T-helper 17 cell (primary cell): ENCODE results near the gene PSMD14. TPM values are rescaled to one million over a fixed set of nuclear protein-coding genes. Genes with fewer than 3 reads are reported as not detected.

Source experiments
- ATAC-seq: fragments of 150-1000 bp; cut with Tn5 transposase; 2 replicates; pipeline ENCODE4 v1.10.0; 2021; ENCODE audit warnings: mild to moderate bottlenecking, moderate library complexity
- DNase-seq, 3 donors: peaks; one replicate each; pipeline versions ENCODE4 v3.0.0 to v3.0.0-alpha.2; 2020 to 2021
- H3K9me3 ChIP-seq: one replicate; pipeline ENCODE4 v1.7.0; 2013; ENCODE audit warnings: low read length, mild to moderate bottlenecking; ENCODE audit not compliant: control insufficient read depth, poor library complexity, severe bottlenecking
- H3K27ac Mint-ChIP-seq: one replicate; pipeline ENCODE4 v1.8.0; 2022; ENCODE audit warnings: mild to moderate bottlenecking, moderate library complexity, mixed read lengths
- H3K27me3 Mint-ChIP-seq: one replicate; pipeline ENCODE4 v1.8.0; 2022; ENCODE audit warnings: mixed read lengths
- H3K36me3 Mint-ChIP-seq: one replicate; pipeline ENCODE4 v1.8.0; 2022; ENCODE audit warnings: low read depth, mixed read lengths
- H3K4me1 Mint-ChIP-seq: one replicate; pipeline ENCODE4 v1.8.0; 2022; ENCODE audit warnings: mild to moderate bottlenecking, mixed read lengths
- H3K4me3 Mint-ChIP-seq: one replicate; pipeline ENCODE4 v1.8.0; 2022; ENCODE audit warnings: mild to moderate bottlenecking, moderate library complexity, mixed read lengths
- total RNA-seq, 4 donors: library from RNA in 2 of 4; stranded (reverse) in 2 of 4; gene quantifications; one replicate each; pipeline ENCODE4 v1.2.3 and lab custom pipeline; 2022 to 2026

PSMD14 gene
- total RNA-seq, 2 donors from 2014 or later, result 28.7 to 38.6 TPM

DNA sequence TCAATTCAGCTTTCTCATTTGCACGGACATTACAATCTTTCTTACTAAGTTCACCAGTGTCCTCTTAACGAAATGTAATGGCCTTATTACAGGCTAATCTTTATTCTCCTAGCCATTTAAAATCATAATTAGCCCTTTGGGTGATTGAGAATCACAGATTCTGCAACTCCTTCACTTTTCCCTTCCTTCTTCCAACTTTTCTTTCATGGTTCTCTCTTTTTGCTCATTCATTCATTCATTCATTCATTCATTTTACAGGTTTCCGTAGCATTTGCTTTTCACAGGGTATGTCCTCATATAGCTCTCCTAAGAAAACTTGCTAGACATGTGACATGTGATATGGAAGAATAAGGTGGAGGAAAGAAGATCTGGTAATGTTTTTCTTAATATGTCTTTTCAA is 123.9 kb downstream of the PSMD14 start:
- H3K9me3 ChIP-seq, result no peaks in the 10 kb centered on the region
- H3K4me1 Mint-ChIP-seq, result peaks cover 7% of the 10 kb centered on the region
- DNase-seq (no peak), ATAC-seq (no peak)
- H3K27ac Mint-ChIP-seq, result no peak overlapping the region
- no peak overlapping the region for H3K4me3 Mint-ChIP-seq
- no peaks in the 10 kb centered on the region for H3K36me3 Mint-ChIP-seq
- peaks cover 66% of the 10 kb centered on the region for H3K27me3 Mint-ChIP-seq

GRCh38 chr2:161434118-161434517 is 125.9 kb downstream of the PSMD14 start:
- no peaks in the 10 kb centered on the region for H3K9me3 ChIP-seq
- ATAC-seq, result no peak
- H3K27me3 Mint-ChIP-seq, result peaks cover 66% of the 10 kb centered on the region
- no peaks in the 10 kb centered on the region for H3K4me1 Mint-ChIP-seq
- no peak overlapping the region for H3K27ac Mint-ChIP-seq
- DNase-seq, result no peak
- H3K4me3 Mint-ChIP-seq, result no peak overlapping the region
- H3K36me3 Mint-ChIP-seq, result no peaks in the 10 kb centered on the region

GRCh38 chr2:161436411-161436810 is 128.2 kb downstream of the PSMD14 start:
- DNase-seq (no peak), ATAC-seq (no peak)
- peaks cover 2% of the 10 kb centered on the region for H3K9me3 ChIP-seq
- Mint-ChIP-seq H3K27me3 (peaks cover 51% of the 10 kb centered on the region), H3K27ac (no peak overlapping the region), H3K36me3 (no peaks in the 10 kb centered on the region), H3K4me3 (no peak overlapping the region), H3K4me1 (no peaks in the 10 kb centered on the region)

- ATAC-seq (no peak), DNase-seq (no peak)
- H3K27ac Mint-ChIP-seq, result no peak overlapping the region
- no peaks in the 10 kb centered on the region for H3K4me1 Mint-ChIP-seq
- H3K27me3 Mint-ChIP-seq, result peaks cover 48% of the 10 kb centered on the region
- H3K36me3 Mint-ChIP-seq, result no peaks in the 10 kb centered on the region
- H3K9me3 ChIP-seq, result peaks cover 2% of the 10 kb centered on the region
- no peak overlapping the region for H3K4me3 Mint-ChIP-seq
These were observed 130.4 kb downstream of the PSMD14 start for GRCh38 chr2:161438598-161438997.

DNA sequence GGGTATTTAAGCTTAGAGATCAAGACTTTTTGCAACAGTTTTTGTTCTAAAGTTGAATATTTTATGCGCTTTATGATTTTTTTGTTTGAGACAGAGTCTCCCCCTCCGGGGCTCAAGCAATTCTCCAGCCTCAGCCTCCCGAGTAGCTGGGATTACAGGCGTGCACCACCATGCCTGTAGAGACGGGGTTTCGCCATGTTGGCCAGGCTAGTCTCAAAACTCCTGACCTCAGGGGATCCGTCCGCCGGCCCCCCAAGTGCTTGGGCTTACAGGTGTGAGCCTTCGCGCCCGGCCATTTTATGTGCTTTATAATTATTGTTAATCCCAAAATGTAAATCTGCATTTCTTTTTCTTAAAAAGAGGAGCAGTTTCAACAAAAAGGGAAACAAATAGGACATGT is 136.9 kb downstream of the PSMD14 start:
- H3K4me1 Mint-ChIP-seq, result no peaks in the 10 kb centered on the region
- DNase-seq (no peak), ATAC-seq (no peak)
- H3K9me3 ChIP-seq, result no peaks in the 10 kb centered on the region
- peaks cover 3% of the 10 kb centered on the region for H3K36me3 Mint-ChIP-seq
- peaks cover 50% of the 10 kb centered on the region for H3K27me3 Mint-ChIP-seq
- no peak overlapping the region for H3K4me3 Mint-ChIP-seq
- H3K27ac Mint-ChIP-seq, result no peak overlapping the region

DNA sequence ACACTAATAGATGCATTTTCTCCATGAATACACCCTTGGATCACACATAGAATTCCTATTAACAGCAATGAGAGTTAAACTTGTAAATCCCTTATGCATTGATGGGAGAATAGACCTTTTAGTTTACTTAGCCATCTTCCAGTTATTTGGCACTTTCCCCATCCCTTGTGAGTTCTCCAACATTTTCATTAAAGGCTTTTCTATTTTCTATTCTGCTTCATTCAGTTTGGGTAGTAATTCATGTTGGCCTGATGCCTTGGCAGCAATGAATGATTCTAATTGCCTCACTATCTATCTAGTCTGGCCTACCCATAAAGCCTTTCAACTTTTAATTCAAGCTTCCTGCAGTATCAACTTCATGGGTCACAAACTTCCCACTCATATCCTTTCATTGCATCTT is 140.2 kb downstream of the PSMD14 start:
- Mint-ChIP-seq H3K36me3 (peaks cover 5% of the 10 kb centered on the region), H3K27me3 (peaks cover 44% of the 10 kb centered on the region), H3K4me1 (no peaks in the 10 kb centered on the region), H3K27ac (no peak overlapping the region), H3K4me3 (no peak overlapping the region)
- ATAC-seq, result no peak
- DNase-seq, result no peak
- no peaks in the 10 kb centered on the region for H3K9me3 ChIP-seq

Other genes starting within 250 kb of the PSMD14 start
- 100 to 1,000 TPM; 129 to 134 TPM for gene TANK, start 148.0 kb upstream of the PSMD14 start, total RNA-seq
- gene TBR1, start 107.9 kb downstream of the PSMD14 start, total RNA-seq, result not detected